ENCODE results near the gene FRY.
A peak's percentile ranks its signal among the peaks of the same experiment; 100 is the strongest.

Gene FRY

DNA sequence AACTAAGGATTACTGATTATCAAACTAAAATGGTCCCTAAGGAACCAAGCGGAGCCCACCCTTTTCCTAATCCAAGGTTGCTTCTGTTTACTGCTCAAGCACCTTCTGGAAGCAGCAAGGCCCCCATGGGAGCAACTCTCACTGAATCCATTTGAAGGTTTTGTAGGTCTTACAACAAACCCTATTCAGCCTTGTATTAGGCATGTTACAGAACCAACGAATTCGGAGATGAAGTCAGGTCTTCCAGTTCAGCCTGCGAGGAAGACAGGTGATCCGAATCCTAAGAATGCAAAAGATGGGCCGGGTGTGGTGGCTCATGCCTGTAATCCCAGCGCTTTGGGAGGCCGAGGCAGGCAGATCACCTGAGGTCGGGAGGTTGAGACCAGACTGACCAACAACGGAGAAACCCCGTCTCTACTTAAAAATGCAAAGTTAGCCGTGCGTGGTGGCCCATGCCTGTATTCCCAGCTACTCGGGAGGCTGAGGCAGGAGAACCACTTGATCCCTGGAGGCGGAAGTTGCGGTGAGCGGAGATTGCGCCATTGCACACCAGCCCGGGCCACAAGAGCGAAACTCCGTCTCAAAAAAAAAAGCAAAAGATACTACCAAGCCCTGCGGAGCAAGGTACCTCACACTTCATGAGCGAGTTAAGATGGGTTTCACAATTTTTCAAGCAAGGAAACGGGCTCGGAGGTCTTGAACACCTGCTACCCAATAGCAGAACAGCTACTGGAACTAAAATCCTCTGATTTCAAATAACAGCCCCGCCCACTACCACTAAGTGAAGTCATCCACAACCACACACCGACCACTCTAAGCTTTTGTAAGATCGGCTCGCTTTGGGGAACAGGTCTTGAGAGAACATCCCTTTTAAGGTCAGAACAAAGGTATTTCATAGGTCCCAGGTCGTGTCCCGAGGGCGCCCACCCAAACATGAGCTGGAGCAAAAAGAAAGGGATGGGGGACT is 283.0 kb downstream of the FRY start:
- DNase-seq, result peak; percentile 45

DNA sequence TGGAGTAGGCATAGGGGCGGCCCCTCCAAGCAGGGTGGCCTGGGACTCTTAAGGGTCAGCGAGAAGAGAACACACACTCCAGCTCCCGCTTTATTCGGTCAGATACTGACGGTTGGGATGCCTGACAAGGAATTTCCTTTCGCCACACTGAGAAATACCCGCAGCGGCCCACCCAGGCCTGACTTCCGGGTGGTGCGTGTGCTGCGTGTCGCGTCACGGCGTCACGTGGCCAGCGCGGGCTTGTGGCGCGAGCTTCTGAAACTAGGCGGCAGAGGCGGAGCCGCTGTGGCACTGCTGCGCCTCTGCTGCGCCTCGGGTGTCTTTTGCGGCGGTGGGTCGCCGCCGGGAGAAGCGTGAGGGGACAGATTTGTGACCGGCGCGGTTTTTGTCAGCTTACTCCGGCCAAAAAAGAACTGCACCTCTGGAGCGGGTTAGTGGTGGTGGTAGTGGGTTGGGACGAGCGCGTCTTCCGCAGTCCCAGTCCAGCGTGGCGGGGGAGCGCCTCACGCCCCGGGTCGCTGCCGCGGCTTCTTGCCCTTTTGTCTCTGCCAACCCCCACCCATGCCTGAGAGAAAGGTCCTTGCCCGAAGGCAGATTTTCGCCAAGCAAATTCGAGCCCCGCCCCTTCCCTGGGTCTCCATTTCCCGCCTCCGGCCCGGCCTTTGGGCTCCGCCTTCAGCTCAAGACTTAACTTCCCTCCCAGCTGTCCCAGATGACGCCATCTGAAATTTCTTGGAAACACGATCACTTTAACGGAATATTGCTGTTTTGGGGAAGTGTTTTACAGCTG is 283.9 kb downstream of the FRY start, which contains the start of the genes BRCA2 and ZAR1L:
Gene BRCA2, plus strand, starts transcription at position 271 of the 790 bp plus-strand sequence. CDS start 953 bp downstream, outside the sequence.
Gene ZAR1L, minus strand, starts transcription at position 126 of the 790 bp plus-strand sequence. CDS start 3,438 bp downstream, outside the sequence.
- peak; percentile 93 for DNase-seq

DNA sequence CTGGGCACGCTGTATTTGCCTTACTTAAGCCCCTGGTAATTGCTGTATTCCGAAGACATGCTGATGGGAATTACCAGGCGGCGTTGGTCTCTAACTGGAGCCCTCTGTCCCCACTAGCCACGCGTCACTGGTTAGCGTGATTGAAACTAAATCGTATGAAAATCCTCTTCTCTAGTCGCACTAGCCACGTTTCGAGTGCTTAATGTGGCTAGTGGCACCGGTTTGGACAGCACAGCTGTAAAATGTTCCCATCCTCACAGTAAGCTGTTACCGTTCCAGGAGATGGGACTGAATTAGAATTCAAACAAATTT is 284.4 kb downstream of the FRY start:
- no peak for DNase-seq

DNA sequence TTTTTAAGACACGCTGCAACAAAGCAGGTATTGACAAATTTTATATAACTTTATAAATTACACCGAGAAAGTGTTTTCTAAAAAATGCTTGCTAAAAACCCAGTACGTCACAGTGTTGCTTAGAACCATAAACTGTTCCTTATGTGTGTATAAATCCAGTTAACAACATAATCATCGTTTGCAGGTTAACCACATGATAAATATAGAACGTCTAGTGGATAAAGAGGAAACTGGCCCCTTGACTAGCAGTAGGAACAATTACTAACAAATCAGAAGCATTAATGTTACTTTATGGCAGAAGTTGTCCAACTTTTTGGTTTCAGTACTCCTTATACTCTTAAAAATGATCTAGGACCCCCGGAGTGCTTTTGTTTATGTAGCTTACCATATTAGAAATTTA is 284.9 kb downstream of the FRY start:
- DNase-seq, result no peak

DNA sequence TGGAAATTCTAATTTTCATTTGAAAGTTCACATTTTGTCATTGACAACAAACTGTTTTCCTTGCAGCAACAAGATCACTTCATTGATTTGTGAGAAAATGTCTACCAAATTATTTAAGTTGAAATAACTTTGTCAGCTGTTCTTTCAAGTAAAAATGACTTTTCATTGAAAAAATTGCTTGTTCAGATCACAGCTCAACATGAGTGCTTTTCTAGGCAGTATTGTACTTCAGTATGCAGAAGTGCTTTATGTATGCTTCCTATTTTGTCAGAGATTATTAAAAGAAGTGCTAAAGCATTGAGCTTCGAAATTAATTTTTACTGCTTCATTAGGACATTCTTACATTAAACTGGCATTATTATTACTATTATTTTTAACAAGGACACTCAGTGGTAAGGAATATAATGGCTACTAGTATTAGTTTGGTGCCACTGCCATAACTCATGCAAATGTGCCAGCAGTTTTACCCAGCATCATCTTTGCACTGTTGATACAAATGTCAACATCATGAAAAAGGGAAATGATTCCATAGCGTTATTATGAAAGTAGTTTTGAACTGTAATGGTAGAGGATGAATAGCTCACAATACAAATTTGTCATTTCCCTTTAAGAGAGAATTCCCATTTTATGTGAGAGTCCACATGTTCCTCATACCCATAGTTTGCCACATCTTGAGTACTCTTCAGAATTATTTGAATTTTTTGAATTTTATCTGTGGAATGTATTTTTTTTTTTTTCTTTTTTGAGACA is 286.3 kb downstream of the FRY start:
- DNase-seq, result peak; percentile 23

DNA sequence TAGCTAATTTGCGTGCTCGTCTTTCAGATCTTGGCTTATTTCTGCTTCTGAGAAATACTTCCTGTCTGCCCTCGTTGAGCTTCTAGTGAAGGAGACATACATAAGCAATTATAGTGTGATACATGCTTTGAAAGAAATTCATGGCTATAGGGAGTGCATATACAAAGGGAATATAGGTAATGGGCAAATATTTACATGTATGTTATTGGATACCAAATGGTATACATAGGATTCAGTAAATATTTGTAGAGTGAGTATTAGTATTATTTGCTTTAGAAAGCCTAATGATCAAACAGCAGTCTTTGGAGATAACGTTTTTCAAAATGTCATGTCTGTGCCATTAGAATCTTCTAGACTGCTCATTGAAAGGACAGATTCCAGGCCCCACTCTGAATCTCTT is 289.0 kb downstream of the FRY start:
- no peak for DNase-seq

DNA sequence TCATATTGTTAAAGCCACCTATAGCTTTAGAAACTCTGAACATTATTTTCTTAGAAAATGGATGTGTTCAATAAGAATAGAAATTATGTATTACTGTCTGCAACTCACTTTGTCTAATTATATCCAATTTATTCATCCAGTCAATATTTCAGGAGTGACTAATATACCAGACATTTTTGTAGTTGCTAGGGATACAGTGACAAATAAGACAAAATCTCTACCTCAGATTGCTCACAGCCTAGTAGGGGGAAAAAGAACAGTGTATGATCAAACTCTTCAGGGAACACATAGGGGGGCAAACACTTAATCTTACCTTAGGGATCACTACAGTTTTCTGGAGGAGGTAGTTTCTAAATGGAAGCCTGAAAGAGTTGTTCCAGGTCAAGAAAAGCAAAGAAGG is 292.3 kb downstream of the FRY start:
- peak; percentile 72 for DNase-seq

DNA sequence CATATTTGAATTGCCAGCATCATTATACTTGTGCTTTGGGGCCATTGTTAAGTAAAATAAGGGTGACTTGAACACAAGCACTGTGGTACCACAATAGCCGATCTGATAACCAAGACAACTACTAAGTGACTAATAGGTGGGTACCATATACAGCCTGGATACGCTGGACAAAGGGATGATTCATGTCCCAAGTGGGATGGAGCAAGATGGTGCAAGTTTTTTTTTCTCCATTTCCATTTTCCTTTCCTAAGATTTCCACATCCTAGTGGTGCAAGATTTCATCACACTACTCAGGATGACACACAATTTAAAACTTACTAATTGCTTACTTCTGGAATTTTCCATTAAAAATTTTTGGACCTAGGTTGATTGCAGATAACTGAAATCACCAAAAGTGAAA is 298.9 kb downstream of the FRY start:
- DNase-seq, result peak; percentile 72

DNA sequence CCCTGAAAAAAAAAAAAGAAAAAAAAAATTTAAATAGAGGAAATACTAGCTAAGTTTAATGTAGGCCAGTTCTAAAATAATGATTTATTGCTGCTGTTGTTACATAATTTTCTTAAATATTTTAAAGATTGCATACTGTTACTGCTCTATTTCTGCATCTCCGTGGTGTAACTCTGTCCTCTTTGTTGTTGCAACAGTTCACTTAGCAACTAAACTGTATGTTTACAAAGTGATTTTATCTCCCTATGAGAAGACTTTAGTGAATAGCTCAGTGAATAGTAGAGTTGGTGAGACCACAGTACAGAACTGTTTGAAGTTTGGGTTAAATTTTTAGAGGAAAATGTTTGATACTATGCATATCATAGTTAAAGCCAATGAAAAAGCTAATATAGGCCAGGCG is 303.1 kb downstream of the FRY start:
- no peak for DNase-seq

DNA sequence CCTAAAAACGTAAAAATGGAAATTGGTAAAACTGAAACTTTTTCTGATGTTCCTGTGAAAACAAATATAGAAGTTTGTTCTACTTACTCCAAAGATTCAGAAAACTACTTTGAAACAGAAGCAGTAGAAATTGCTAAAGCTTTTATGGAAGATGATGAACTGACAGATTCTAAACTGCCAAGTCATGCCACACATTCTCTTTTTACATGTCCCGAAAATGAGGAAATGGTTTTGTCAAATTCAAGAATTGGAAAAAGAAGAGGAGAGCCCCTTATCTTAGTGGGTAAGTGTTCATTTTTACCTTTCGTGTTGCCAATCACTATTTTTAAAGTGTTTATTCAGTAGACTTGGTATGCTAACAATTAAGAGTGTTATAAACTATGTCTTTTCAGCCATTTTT is 309.3 kb downstream of the FRY start:
- no peak for DNase-seq

DNA sequence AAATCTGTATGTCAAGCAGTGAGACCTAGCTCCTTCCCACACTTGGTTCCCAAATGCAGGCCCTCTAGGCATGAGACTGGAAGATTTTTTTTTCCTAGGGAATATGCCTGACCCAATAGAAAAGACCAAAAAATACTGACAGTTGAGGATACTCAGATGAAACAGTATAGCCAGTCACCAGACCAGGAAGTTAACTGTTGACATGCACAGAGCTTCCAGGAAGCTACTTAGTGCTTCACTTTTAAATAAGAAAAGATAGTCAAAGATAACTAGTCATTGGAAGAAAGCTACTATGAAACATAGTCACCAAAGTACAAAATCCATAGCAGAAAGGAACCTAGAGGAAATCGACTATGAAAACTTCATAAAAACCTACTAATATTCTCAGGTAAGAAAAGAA is 316.1 kb downstream of the FRY start:
- no peak for DNase-seq
